Measurements from ENCODE around the gene MTRR. TPM values are rescaled to one million over a fixed set of nuclear protein-coding genes. Genes with fewer than 3 reads are reported as not detected.

Gene MTRR
- total and polyA plus RNA-seq, 2 of the 8 experiments (the other 6 are each of a cell fraction or from before 2014, with no cell fraction given), result 36.4 to 53.8 TPM

DNA sequence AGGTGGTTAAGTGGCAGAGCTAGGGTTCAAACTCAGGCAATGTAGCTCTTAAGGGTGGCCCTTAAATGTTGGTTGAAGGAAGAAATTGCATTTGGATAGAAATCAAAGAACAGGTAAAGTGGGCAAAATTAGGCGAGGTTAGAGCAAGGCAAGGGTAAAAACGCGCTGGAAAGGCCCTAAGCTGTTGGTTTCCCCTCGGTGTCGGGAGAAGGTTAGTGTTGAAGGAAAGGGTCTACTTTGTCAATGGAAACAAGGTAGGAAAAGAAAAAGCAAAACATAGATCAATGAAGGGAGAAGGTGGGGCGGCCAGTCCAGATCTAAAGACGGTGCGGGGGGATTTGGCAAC, 548 bp upstream of the MTRR start:
- no peak overlapping the region for H4K5ac ChIP-seq (ENCODE audit: insufficient read length, low read depth, low read length)
- H4K20me1 ChIP-seq (replicated peaks in 1 of 2; ENCODE audit: control insufficient read depth in 1 of 2, insufficient read depth in 2 of 2, low read length in 2 of 2), result peaks cover 8 to 13% of the 10 kb centered on the region in 2 experiments
- no peak overlapping the region for H2BK5ac ChIP-seq (ENCODE audit: low read depth, low read length)
- H3K27ac ChIP-seq (ENCODE audit: low read depth, low read length), result no peak overlapping the region
- no peak overlapping the region for H3K14ac ChIP-seq (ENCODE audit: insufficient read length)
- peaks cover 3% of the 10 kb centered on the region for H3K79me1 ChIP-seq (ENCODE audit: low read depth, low read length)
- WGBS, 2 experiments (ENCODE audit: extremely low coverage in 1 of 2, insufficient coverage in 1 of 2, insufficient read length in 1 of 2, insufficient replicate concordance in 2 of 2, low coverage in 1 of 2, low lambda C conversion rate in 2 of 2, missing lambda C conversion rate in 1 of 2), result 5% methylated on average over 8 of the region's 8 CpGs; no CpG with 5 or more reads in 1 of the 2 experiments
- FAIRE-seq (no peak), DNase-seq (ENCODE audit: low read depth in 1 of 2, low spot score in 2 of 2) (no peak)
- no peak overlapping the region for H2BK15ac ChIP-seq (ENCODE audit: low read length)
- H4K8ac ChIP-seq (ENCODE audit: extremely low read depth, insufficient read depth, low read length), result 0 out of 2 replicates have a peak overlapping the region, but pooled peaks have one; percentile 28
- H2BK20ac ChIP-seq (ENCODE audit: low read length), result no peak overlapping the region
- ChIA-PET CTCF (ENCODE audit: partially characterized antibody) (interaction anchor here (1.5 to 3.0 kb wide), 4 partner anchors 11 to 1048 kb away, joined by 5 to 14 read pairs (median 8); partner anchors contain the start of gene CFAP90), POLR2A (ENCODE audit: partially characterized antibody) (interaction anchor here (1.0 to 1.4 kb wide), 3 partner anchors 8 to 17 kb away, joined by 4 to 6 read pairs (median 5); partner anchors contain the start of gene CFAP90)
- H2BK120ac ChIP-seq (replicated peaks; ENCODE audit: low read depth, low read length), result no peak overlapping the region
- H2AK5ac ChIP-seq (ENCODE audit: low read depth, low read length), result no peak overlapping the region
- H3K4me2 ChIP-seq (ENCODE audit: insufficient read depth in 1 of 2, low read depth in 2 of 2, low read length in 2 of 2), result peak overlapping the region; percentile 83 to 92
- H4K91ac ChIP-seq (replicated peaks; ENCODE audit: insufficient read length, low read length), result no peak overlapping the region
- H3K23ac ChIP-seq (ENCODE audit: insufficient read length), result no peak overlapping the region
- H3K36me3 ChIP-seq (ENCODE audit: control insufficient read depth in 2 of 4, insufficient read depth in 4 of 4, low read length in 3 of 4), result peaks cover 0 to 12% (median 3%) of the 10 kb centered on the region in 4 experiments; a peak in 3 of 8 replicates
- peaks cover 7% of the 10 kb centered on the region for H3K23me2 ChIP-seq (ENCODE audit: low read depth, low read length)
- H3K56ac ChIP-seq (replicated peaks; ENCODE audit: insufficient read length, low read depth, low read length), result no peak overlapping the region
- TF ChIP-seq TCF12 (IDR thresholded peaks at IDR 0.05; ENCODE audit: low read depth, low read length) (no peak), CHD1 (IDR thresholded peaks at IDR 0.05; ENCODE audit: low read depth, low read length) (no peak), FOSL1 (IDR thresholded peaks at IDR 0.05; ENCODE audit: insufficient read depth, low read depth, low read length) (no peak), JUN (IDR thresholded peaks at IDR 0.05; ENCODE audit: low read depth, low read length) (no peak), SP2 (IDR thresholded peaks at IDR 0.05; ENCODE audit: low read length) (no peak), JUND (IDR thresholded peaks at IDR 0.05; ENCODE audit: low read length) (no peak), POLR2A (IDR thresholded peaks at IDR 0.05; ENCODE audit: control extremely low read depth in 1 of 2, low read depth in 2 of 2, low read length in 2 of 2) (no peak)
- no peak overlapping the region for H3K18ac ChIP-seq (ENCODE audit: extremely low read depth, low read length)
- peaks cover 20 to 50% of the 10 kb centered on the region in 2 experiments for H3K79me2 ChIP-seq (ENCODE audit: control insufficient read depth in 1 of 2, insufficient read depth in 2 of 2, low read length in 2 of 2)
- H2AFZ ChIP-seq (ENCODE audit: low read length), result 0 out of 2 replicates have a peak overlapping the region, but pooled peaks have one; percentile 83
- H3K9ac ChIP-seq (replicated peaks in 1 of 4; ENCODE audit: extremely low read depth in 1 of 4, low read depth in 3 of 4, low read length in 3 of 4), result peak overlapping the region in 3 of 4 experiments; percentile 27 to 50 (median 31); a peak in 2 of 7 replicates
- peak overlapping the region; percentile 70 to 93 (median 74) for H3K4me3 ChIP-seq (ENCODE audit: extremely low read depth in 1 of 4, insufficient read depth in 2 of 4, low read depth in 3 of 4, low read length in 4 of 4)
- H3K9me3 ChIP-seq (ENCODE audit: insufficient read depth in 2 of 2, low read depth in 1 of 2, low read length in 1 of 2), result no peaks in the 10 kb centered on the region
- H3K4me1 ChIP-seq (replicated peaks in 1 of 4; ENCODE audit: control insufficient read depth in 3 of 4, insufficient read depth in 4 of 4, low read length in 3 of 4), result peaks cover 0 to 4% (median 0%) of the 10 kb centered on the region in 4 experiments; a peak in 2 of 7 replicates
- no peaks in the 10 kb centered on the region for H3K27me3 ChIP-seq (replicated peaks in 1 of 4; ENCODE audit: control insufficient read depth in 3 of 4, extremely low read depth in 1 of 4, insufficient read depth in 3 of 4, low read length in 3 of 4)
- H2BK12ac ChIP-seq (ENCODE audit: low read depth, low read length), result no peak overlapping the region
- H3K4ac ChIP-seq (replicated peaks; ENCODE audit: insufficient read length, low read depth, low read length), result no peak overlapping the region

All from H1 (cell line).